Astrocyte (in vitro differentiated cells and primary cell): ENCODE results near the gene COL2A1.

ENCODE experiments used
- CTCF ChIP-seq: IDR thresholded peaks from 2 replicates; pipeline ENCODE4 v1.5.1; 2011; ENCODE audit warnings: low read depth, mild to moderate bottlenecking, inconsistent platforms, low read length, moderate library complexity; ENCODE audit not compliant: insufficient read depth
- EZH2 ChIP-seq: IDR thresholded peaks from 2 replicates; pipeline ENCODE4 v1.6.1; 2012; ENCODE audit warnings: mild to moderate bottlenecking, low read length, inconsistent platforms; ENCODE audit not compliant: insufficient read depth

GRCh38 chr12:47930634-47931033 is 73.6 kb downstream of the COL2A1 start:
- TF ChIP-seq CTCF: no peak
- TF ChIP-seq EZH2: no peak
